Heart left ventricle (tissue), 16 donors: ENCODE measurements around the gene ARID5B. TPM values are rescaled to one million over a fixed set of nuclear protein-coding genes. Genes with fewer than 3 reads are reported as not detected.

Experiments used
- ATAC-seq, 4 donors: fragments of 200-7000 bp; cut with Tn5 transposase; one replicate each; pipeline ENCODE4 v1.9.1; 2020 to 2022; ENCODE audit warnings: moderate library complexity in 4 of 4, mild to moderate bottlenecking in 3 of 4, moderate number of reproducible peaks in 1 of 4
- DNase-seq, 5 donors: peaks; one replicate each; pipeline ENCODE4 v3.0.0-alpha.2; 2020
- H3K27ac ChIP-seq, 12 donors: fragments of 200-600 bp; sonication (generic) in 4 of 12; one replicate each; pipeline versions ENCODE4 v1.5.0 to v1.8.0; 2016 to 2022; ENCODE audit warnings: mild to moderate bottlenecking in 2 of 12
- H3K27me3 ChIP-seq, 9 donors: fragments of 200-600 bp; sonication (generic) in 2 of 9; one replicate each; pipeline versions ENCODE4 v1.5.1 to v1.8.0; 2016 to 2022; ENCODE audit warnings: mild to moderate bottlenecking in 3 of 9
- H3K36me3 ChIP-seq, 9 donors: fragments of 200-600 bp; sonication (generic) in 2 of 9; one replicate each; pipeline versions ENCODE4 v1.5.0 to v1.8.0; 2018 to 2022; ENCODE audit warnings: mild to moderate bottlenecking in 2 of 9
- H3K4me1 ChIP-seq, 12 donors: fragments of 200-600 bp; sonication (generic) in 4 of 12; one replicate each; pipeline versions ENCODE4 v1.5.0 to v1.8.0; 2016 to 2022; ENCODE audit warnings: mild to moderate bottlenecking in 3 of 12
- H3K4me3 ChIP-seq, 12 donors: fragments of 200-600 bp; sonication (generic) in 4 of 12; one replicate each; pipeline versions ENCODE4 v1.5.0 to v1.8.0; 2017 to 2022; ENCODE audit warnings: mild to moderate bottlenecking in 9 of 12, moderate library complexity in 4 of 12
- H3K9me3 ChIP-seq, 12 donors: fragments of 200-600 bp; sonication (generic) in 4 of 12; one replicate each; pipeline versions ENCODE4 v1.5.0 to v1.8.0; 2016 to 2022; ENCODE audit warnings: mild to moderate bottlenecking in 1 of 12
- CTCF ChIP-seq, 12 donors: fragments of 200-600 bp; sonication (generic) in 4 of 12; IDR thresholded peaks; one replicate each; pipeline versions ENCODE4 v1.5.0 to v1.8.0; 2018 to 2022; ENCODE audit warnings: antibody characterized with exemption in 12 of 12, mild to moderate bottlenecking in 5 of 12
- POLR2A ChIP-seq, 2 donors: fragments of 450-650 bp; IDR thresholded peaks; one replicate each; pipeline ENCODE4 v1.6.1; 2017; ENCODE audit warnings: antibody characterized with exemption in 2 of 2, mild to moderate bottlenecking in 2 of 2, moderate library complexity in 2 of 2
- WGBS, 4 donors: extraction: QIAGEN DNeasy Blood & Tissue Kit in 2 of 4; methylation state at CpG; one replicate each; pipeline versions ENCODE4 v1.1.5 to v1.1.7; 2013 to 2018; 5-methylcytosine and 5-hydroxymethylcytosine counted together
- intact Hi-C, 10 donors: fragments of 100-400 bp; cut with DNase I; formaldehyde crosslinking; loops; one replicate each; pipeline versions ENCODE4 v1.11.1 to v1.14.2; 2022
- polyA plus RNA-seq, 2 donors: library from polyadenylated mRNA; stranded (reverse); fragments of 200-250 nt; gene quantifications; one replicate each; pipeline ENCODE4 v1.2.3, GENCODE V29; 2013
- total RNA-seq, 9 donors: library from RNA; depleted of rRNA in 2 of 9; stranded (reverse); fragments of >200 nt in 2 of 9; fragmentation: NEBNext Ultra II Directional in 3 of 9; extraction: Animal tissue kit (Norgen Biotek cat#: 25700) in 3 of 9; gene quantifications; one replicate each; pipeline versions ENCODE4 v1.1.0 to v1.2.4, GENCODE V29; 2016 to 2023
- donor health status: ischemic (EF 13 %, LVEDD 7.1; RV severe dilation, severe dysfunction).
- donor health status: healthy with polysubstance abuse.
- donor health status: DM: no; HTN: yes; CAD: no.
- donor health status: DM: no; HTN: no; CAD: no.
- donor health status: ischemic (EF 25% LVEDD 6.9; RV normal size, moderate dysfunction).
- donor health status: ischemic (EF 25% LVEDD 5.7; RV mildly dilated, moderate dysfunction).
- donor health status: healthy.
- donor health status: DM: yes; HTN: yes; CAD: no.
- donor health status: ischemic (EF 35%, LVEDD 5.7; RV mildly dilated, moderate dysfunction).
- donor health status: nonischemic (EF 11% LVEDD 7.7; RV severe dilation, severe dysfunction).
- donor health status: DM: yes; HTN: yes; CAD: no.
- donor health status: PGD.
- donor health status: ischemic (EF 29% LVEDD 5.4; RV normal size, mild dysfunction).
- donor health status: nonischemic (EF 23%, LVEDD 6.1; RV moderate dilation, normal function).

ARID5B gene
- total and polyA plus RNA-seq, 11 donors = 4.5 to 45.5 (median 26.6) TPM

GRCh38 chr10:61869774-61870525, 31.5 kb upstream of the ARID5B start:
- WGBS, 4 donors = 12 to 18% (median 13%) methylated on average over 6 of the region's 6 CpGs
- TF ChIP-seq CTCF (IDR thresholded peaks at IDR 0.05) (no peak), POLR2A (IDR thresholded peaks at IDR 0.05) (no peak)
- intact Hi-C loops = loop anchor here in 1 of 10 donors (10.0 kb wide), 1 partner anchor 115 kb away; no protein-coding TSS in a partner anchor
- no peak for DNase-seq
- H3K27me3 ChIP-seq = no peaks in the 10 kb centered on the region
- H3K4me3 ChIP-seq = peak overlapping the region in 2 of 12 donors; percentile 9 to 16
- no peaks in the 10 kb centered on the region for H3K36me3 ChIP-seq
- peak overlapping the region in 2 of 12 donors; percentile 15 to 38 for H3K27ac ChIP-seq
- ATAC-seq = no peak
- H3K4me1 ChIP-seq = peaks cover 0 to 16% (median 5%) of the 10 kb centered on the region in 12 donors
- no peaks in the 10 kb centered on the region for H3K9me3 ChIP-seq

GRCh38 chr10:61870526-61870895, 31.0 kb upstream of the ARID5B start:
- no peak for DNase-seq
- 43 to 46% (median 44%) methylated on average over 3 of the region's 3 CpGs for WGBS, 4 donors
- Histone ChIP-seq H3K36me3 (no peaks in the 10 kb centered on the region), H3K27me3 (no peaks in the 10 kb centered on the region), H3K27ac (peak overlapping the region in 1 of 12 donors; percentile 30), H3K4me3 (no peak overlapping the region), H3K4me1 (peaks cover 0 to 16% (median 5%) of the 10 kb centered on the region in 12 donors), H3K9me3 (no peaks in the 10 kb centered on the region)
- no peak for TF ChIP-seq POLR2A (IDR thresholded peaks at IDR 0.05)
- TF ChIP-seq CTCF (IDR thresholded peaks at IDR 0.05) = no peak
- no peak for ATAC-seq
- intact Hi-C loops = loop anchor here in 1 of 10 donors (10.0 kb wide), 1 partner anchor 116 kb away; no protein-coding TSS in a partner anchor

GRCh38 chr10:61871487-61871886, 30.0 kb upstream of the ARID5B start:
- no peak overlapping the region for H3K27ac ChIP-seq
- H3K9me3 ChIP-seq = no peaks in the 10 kb centered on the region
- no peak for ATAC-seq
- no peaks in the 10 kb centered on the region for H3K27me3 ChIP-seq
- intact Hi-C loops = loop anchor here in 1 of 10 donors (10.0 kb wide), 1 partner anchor 117 kb away; no protein-coding TSS in a partner anchor
- H3K4me3 ChIP-seq = no peak overlapping the region
- H3K36me3 ChIP-seq = no peaks in the 10 kb centered on the region
- DNase-seq = no peak
- H3K4me1 ChIP-seq = peaks cover 0 to 16% (median 5%) of the 10 kb centered on the region in 12 donors
- 93 to 96% (median 94%) methylated on average over 6 of the region's 6 CpGs for WGBS, 4 donors
- no peak for TF ChIP-seq POLR2A (IDR thresholded peaks at IDR 0.05)
- no peak for TF ChIP-seq CTCF (IDR thresholded peaks at IDR 0.05)

GRCh38 chr10:61877887-61878739, 23.4 kb upstream of the ARID5B start:
- 76 to 86% (median 83%) methylated on average over 11 of the region's 11 CpGs for WGBS, 4 donors
- DNase-seq (no peak), ATAC-seq (no peak)
- intact Hi-C loops = loop anchor here in 1 of 10 donors (10.0 kb wide), 1 partner anchor 123 kb away; no protein-coding TSS in a partner anchor
- Histone ChIP-seq H3K27me3 (no peaks in the 10 kb centered on the region), H3K9me3 (no peaks in the 10 kb centered on the region), H3K36me3 (no peaks in the 10 kb centered on the region), H3K27ac (no peak overlapping the region), H3K4me1 (no peaks in the 10 kb centered on the region), H3K4me3 (no peak overlapping the region)
- TF ChIP-seq CTCF (IDR thresholded peaks at IDR 0.05) (no peak), POLR2A (IDR thresholded peaks at IDR 0.05) (no peak)
